GM18526 (cell line): ENCODE results near the gene PPP1R13L.
A peak's percentile ranks its signal among the peaks of the same experiment; 100 is the strongest.

Source experiments
- POLR2A ChIP-seq: IDR thresholded peaks from 3 replicates; pipeline ENCODE4 v1.6.1; 2011; ENCODE audit not compliant: insufficient read length; ENCODE audit errors: extremely low read depth

PPP1R13L gene

DNA sequence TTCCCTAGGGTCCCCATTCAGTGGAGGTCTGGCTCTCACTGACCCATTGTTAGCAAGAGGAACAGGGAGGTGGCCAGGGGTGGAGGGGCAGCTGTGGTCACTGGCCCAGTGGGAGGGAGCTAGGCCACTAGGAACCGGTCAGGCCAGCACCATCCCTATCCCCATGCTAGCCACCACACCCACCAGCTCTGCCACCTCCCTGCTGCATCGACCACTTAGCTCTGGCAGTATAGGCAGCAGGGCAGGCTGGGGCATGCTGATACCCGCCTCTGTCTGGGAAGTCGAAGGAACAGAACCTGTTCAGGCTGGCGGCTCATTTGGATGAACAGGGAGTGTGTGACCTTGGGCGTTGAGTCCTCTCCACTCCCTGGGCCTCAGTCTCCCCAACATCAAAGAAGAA, 4.7 kb downstream of the PPP1R13L start:
- no peak for TF ChIP-seq POLR2A

DNA sequence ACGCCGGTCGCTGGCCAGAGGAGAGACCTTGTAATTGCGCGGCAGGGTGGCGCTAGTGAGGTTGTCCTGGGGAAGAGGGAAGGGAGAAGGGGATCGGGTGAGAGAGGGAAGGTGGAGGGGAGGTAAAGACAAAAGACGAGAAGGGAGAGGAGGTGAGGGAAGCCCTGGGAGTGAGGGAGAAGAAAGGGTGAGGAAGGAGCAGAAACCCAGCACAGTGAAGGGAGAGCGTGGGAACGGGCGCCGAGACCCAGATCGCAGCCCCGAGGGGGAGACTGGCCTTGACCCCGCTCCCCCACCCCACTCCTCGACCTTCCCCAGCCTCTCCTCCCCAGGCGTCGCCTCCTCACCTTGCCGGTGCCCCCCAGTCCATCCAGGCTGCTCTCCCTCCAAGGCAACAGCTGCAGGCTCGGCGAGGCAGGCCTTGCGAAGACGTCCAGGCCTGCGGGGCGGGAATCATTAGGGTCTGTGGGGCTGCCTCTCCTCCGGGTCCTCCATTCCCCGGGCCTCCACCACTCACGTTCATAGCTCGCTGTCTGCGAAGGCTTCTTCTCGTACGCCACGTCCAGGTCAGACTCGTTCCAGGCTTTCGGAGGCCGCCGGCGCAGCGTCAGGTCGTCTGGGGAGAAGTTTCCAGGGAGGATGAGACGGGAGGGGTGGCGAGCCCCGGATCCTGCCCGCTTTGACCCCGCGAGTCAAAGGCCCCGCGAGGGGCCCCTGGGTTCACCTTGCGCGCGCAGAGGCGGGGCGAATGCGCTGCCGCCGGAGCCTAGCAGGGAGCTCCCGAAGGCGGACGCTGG, 8.8 kb downstream of the PPP1R13L start:
- TF ChIP-seq POLR2A, result no peak

DNA sequence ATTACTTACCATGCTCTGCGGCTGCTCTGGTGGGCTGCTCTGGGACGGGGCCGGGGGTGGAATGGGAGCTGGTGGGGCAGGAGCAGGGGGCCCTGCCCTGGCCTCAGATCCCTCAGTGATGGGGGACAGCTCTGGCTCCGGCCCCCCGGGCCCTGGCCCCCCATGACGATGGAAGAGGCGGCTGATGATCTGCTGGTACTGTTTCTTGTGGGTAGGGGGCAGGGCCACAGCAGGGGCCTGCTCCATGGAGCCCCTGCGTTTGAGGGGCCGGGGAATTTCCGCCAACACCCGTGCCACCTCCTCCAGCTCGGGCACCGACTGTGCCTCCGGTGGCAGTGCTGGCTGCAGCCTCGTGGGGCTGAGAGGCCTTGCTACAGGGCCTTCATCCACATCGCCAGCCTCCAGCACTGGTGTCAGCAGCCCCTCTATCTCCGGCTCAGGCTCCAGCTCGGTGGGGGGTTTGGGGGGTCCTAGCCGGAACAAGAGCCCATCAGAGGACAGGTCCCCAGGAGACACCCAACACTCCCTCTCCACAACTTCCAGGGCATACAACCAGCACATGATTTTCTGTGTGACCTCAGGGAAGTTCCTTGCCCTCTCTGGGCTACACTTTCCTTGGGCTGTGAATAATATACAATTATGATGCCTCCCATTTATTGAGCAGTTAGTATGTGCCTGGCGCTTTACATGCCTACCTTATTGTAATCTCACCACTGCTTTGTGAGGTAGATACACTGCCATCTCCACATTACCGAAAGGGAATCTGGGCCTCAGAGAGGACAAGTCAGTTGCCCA, 12.8 kb downstream of the PPP1R13L start:
- TF ChIP-seq POLR2A, result no peak

DNA sequence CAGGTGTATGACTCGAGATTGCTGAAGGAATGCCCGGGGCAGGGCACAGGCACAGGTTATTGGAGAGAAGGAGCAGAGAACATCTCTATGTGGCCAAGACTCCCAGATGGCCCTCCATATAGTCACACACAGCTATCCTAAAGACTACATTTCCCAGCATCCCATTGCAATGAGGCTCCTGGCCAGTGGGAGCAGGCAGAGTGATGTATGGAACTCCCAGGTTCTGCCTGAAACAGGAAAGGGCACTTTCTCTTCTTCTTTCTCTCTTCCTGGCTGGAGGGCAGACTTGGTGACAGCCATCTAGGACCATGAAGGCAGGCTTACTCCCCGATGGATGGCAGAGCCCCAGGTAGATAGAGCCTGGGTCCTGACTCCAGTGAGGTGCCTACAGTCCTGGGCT, 13.5 kb downstream of the PPP1R13L start:
- no peak for TF ChIP-seq POLR2A

DNA sequence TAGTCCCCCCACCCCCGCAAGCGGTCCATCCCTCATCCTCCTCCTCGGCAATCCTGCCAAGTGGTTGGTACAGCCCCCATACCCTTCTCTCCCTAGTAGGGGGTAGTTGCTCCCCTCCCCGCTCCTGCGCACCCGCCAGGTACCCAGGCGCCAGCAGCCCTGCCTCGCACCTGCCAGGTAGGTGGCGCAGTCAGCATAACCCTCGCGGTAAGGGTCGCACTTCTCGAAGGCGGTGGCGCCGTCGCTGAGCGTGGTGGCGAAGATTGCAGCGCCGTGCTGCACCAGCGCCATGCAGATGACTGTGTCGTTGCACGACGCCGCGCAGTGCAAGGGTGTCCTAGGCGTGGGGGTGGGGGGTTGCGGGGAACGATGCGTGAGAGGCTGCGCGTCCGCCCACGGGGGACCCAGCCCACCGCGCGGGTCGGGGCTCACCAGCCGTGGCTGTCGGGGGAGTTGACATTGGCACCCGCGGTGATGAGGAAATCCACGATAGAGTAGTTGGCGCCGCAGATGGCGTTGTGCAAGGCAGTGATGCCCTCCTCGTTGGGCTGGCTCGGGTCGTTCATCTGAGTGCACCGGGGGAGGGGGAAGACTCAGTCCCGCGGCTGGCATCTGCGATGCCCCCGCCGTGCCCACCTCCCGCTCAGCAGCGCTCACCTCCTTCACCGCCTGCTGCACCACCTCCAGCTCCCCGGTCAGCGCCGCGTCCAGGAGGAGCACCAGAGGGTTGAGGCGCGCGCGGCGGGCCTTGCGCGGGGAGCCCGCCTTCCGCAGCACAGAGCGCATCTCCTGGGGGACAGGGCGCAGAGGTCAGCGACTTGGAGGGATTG, 19.3 kb downstream of the PPP1R13L start:
- no peak for TF ChIP-seq POLR2A

DNA sequence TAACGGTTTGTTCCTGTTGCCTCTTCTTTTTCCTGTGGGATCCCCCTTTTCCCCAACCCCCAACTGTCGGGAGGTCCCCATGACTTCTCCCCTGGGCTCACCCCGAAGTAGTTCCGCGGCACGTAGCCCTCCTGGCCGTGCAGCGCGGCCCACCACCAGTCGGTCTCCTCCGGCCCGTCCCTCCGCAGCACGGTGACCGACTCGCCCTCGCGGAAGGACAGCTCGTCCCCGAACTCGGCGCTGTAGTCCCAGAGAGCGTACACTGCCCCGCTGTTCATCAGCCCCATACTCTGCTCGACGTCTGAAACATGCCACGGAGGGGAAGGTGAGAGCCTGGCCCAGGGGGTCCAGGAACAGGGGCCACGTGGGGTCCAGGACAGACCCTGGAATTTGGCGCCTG, 22.4 kb downstream of the PPP1R13L start:
- no peak for TF ChIP-seq POLR2A

DNA sequence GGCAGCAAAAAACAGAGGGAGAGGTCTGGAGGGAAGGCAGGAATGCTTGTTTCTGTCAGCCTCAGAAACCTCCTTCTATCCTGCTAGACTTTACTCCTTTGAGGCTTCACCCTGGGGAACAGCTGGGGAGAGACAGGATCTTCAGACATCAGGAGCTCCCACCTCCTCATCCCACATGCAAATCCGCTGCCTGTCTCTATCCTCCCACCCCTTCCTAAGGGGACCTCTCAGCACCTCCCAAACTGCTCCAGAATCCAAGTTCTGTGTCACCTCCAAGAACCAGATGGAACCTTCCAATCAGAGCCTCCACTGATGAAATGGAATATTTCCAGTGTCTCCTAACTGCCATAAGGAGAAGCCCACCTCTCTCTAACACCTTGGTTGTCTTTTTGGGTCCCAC, 24.8 kb downstream of the PPP1R13L start:
- TF ChIP-seq POLR2A, result no peak

DNA sequence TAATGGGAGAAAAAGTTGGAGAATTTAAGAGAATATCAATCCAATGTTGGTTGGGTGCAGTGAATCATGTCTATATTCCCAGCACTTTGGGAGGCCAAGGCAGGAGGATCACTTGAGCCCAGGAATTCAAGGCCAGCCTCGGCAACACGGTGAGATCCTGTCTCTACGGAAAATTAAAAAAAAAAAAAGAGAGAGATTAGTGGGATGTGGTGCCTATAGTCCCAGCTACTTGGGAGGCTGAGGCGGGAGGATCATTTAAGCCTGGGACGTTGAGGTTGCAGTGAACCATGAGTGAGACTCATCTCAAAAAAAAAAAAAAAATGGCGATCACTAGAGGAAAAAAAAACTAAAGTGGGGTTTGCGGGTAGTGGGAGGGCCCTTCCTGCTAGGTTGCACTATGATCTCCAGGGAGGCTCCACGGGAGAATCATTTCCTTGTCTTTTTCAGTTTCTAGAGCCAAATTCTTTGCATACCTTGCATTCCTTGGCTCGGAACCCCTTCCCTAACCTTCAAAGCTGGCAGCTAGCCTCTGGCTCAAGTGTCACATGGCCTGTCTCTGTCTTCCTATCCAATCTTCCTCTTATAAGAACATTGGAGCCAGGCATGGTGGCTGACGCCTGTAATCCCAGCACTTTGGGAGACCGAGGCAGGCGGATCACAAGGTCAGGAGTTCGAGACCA, 28.7 kb downstream of the PPP1R13L start:
- TF ChIP-seq POLR2A, result no peak

DNA sequence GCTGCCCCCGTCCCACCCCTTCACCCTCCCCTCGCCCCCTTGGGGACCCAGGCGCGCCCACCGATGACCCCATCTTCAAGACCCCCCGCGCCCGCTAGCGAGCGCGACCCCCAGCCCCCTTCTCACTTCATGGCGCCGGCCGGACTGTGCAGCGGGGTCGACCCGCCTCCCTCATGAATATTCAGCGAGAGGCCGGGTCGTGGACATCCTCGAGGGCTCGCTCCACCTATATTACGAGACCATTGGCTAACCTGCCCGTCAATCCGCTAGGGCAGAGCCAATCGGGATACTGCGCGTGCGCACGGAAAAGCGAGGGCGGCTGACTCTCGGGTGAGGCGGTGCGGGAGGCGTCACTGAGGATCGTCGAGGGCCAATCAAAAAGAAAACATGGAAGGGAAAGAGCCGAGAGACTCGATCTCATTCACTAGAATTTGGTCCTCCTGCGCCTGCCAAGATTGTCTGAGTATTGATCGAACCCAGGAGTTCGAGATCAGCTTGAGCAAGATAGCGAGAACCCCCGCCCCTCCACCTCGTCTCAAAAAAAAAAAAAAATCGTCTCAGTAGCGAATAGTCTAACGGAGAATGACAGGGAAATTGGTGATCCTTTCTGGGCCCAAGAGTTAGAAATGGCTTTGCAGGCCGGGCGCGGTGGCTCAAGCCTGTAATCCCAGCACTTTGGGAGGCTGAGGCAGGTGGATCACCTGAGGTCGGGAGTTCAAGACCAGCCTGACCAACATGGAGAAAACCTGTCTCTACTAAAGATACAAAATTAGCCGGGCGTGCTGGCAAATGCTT, 34.3 kb downstream of the PPP1R13L start, which contains the start of gene ERCC2:
Gene ERCC2 (minus strand): TSS at position 164 of the 795 bp plus-strand sequence. CDS start 33 bp downstream, at position 131.
- peak; percentile 48 for TF ChIP-seq POLR2A

DNA sequence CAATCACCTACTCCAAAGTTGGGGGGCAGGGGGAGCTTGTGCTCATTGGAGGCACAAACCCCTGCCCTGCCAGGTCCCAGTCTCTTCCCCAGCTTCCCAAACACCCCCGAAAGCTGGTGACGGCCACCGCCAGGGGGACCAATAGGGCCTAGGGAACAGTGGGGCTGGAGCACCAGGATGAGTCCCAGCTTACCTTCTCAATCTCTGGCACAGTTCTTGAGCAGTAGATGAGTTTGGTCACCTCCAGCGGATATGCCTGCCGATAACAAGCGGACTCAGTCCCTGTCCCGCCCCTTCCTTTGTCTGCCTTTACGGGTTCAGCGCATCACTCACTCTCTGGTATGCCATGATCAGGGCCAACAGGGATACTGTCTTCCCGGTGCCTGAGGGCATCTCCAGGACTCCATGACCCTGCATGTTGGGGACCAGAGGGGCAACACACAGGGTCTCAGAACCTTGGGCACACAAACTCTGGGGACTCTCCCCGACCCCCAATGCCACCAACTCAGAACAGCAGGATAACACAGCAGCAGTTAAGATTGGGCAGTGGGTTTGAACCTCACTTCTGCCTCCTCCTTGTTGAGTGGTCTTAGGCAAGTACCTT, 36.0 kb downstream of the PPP1R13L start:
- TF ChIP-seq POLR2A, result no peak

DNA sequence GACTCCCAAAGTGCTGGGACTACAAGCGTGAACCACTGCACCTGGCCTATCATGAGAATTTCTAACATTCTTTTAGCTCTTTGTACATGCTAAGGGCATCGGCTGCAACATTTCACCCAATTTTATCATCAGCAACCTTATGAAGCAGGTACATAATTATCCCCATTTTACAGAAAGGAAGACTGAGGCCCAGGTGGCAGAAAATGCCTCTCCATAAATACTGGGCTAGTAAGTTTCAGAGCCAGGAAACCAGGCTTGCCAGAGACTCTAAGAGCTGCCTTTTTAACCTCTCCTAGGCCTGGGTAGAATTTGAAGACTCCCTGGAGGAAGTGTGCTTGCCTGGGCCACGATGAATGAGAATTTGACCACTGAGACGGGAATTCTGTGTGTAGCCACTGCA, 36.7 kb downstream of the PPP1R13L start:
- TF ChIP-seq POLR2A, result no peak

DNA sequence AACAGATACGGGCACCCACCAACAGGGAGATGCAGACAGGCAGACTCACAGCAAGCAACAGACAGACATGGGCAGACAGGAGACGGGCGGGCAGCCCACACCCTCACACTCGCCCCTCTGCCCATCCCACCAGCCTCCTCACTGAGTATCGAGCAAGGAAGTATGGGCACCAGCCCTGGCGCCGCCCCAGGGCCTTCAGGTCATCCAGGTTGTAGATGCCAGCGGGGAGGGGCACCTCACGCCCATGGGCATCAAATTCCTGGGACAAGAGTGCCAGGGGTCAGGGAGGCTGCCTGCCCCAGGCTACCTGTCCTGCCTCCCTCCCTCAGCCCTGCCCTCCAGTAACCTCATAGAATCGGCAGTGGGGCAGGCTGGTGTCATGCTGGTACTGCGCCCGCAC, 40.2 kb downstream of the PPP1R13L start:
- TF ChIP-seq POLR2A, result no peak

DNA sequence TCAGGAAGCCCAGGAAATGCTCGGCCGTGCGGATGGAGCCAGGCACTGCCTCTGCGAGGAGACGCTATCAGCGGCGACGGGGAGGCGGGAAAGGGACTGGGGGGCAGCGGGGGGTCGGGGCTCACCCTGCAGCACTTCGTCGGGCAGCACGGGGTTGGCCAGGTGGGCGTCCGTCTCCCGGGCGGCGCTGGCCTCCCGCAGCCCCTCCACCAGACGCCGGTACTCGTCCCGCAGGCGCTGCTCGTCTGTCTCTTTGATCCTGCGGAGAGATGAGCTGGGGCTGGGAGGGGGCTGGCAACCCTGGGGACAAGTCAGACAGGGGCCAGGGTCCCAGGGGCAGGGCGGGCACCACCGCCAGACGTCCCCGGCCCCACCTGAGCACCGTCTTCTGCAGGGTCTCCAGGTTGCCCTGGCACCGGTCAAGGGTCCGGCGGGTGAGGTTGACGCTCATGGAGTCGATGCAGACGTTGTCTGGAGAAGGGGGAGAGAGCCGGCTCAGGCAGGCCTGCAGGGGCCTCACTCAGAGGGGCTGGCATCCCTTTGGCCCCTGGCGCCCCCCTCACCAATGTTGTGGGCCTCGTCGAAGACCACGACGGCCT, 40.9 kb downstream of the PPP1R13L start:
- no peak for TF ChIP-seq POLR2A
